ENCODE measurements around the gene SFXN4. TPM values are rescaled to one million over a fixed set of nuclear protein-coding genes. Genes with fewer than 3 reads are reported as not detected.

Gene SFXN4
- total and polyA plus RNA-seq, 4 donors, result 10.6 to 40.4 (median 22.0) TPM

DNA sequence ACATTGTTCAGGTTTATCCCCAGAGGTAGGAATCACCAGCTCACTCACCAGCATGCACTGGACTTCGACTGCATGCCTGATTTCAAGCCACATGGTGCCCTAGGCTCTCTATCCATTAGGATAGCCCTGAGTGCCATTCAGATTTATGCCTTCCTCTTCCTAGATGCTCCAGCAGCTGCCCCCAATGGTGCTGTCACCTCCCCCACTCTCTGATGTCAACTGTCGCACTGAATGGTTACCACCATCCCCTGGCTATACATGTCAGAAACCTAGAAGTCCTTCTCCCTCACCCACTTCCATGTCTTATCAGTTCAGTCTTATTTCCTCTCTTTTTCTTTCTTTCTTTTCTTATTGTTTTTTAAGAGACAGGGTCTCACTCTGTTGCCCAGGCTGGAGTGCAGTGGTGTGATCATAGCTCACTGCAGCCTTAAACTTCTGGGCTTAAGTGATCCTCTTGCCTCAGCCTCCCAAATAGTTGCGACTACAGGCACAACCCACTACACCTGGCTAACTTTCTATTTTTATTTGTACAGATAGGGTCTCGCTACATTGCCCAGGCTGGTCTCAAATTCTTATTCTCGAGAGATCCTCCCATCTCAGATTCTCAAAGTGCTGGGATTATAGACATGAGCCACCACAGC lies 2.9 kb downstream of the SFXN4 start:
- Histone ChIP-seq H3K27ac (ENCODE audit: low read depth in 1 of 2, low read length in 1 of 2) (no peak overlapping the region), H3K36me3 (ENCODE audit: control insufficient read depth in 4 of 4, insufficient read depth in 4 of 4, low read length in 4 of 4) (peaks cover 0 to 15% (median 4%) of the 10 kb centered on the region in 4 donors), H3K9ac (ENCODE audit: insufficient read depth in 1 of 2, low read length in 2 of 2) (no peak overlapping the region), H3K9me3 (ENCODE audit: control insufficient read depth in 4 of 4, insufficient read depth in 3 of 4, low read length in 3 of 4) (no peaks in the 10 kb centered on the region), H3K4me3 (no peak overlapping the region), H3K27me3 (ENCODE audit: control insufficient read depth in 3 of 3, insufficient read depth in 3 of 3, low read length in 2 of 3) (no peaks in the 10 kb centered on the region), H3K4me1 (ENCODE audit: control insufficient read depth in 5 of 5, insufficient read depth in 5 of 5, low read length in 5 of 5) (peaks cover 0 to 9% (median 2%) of the 10 kb centered on the region in 5 donors)
- TF ChIP-seq, protein P1, sequence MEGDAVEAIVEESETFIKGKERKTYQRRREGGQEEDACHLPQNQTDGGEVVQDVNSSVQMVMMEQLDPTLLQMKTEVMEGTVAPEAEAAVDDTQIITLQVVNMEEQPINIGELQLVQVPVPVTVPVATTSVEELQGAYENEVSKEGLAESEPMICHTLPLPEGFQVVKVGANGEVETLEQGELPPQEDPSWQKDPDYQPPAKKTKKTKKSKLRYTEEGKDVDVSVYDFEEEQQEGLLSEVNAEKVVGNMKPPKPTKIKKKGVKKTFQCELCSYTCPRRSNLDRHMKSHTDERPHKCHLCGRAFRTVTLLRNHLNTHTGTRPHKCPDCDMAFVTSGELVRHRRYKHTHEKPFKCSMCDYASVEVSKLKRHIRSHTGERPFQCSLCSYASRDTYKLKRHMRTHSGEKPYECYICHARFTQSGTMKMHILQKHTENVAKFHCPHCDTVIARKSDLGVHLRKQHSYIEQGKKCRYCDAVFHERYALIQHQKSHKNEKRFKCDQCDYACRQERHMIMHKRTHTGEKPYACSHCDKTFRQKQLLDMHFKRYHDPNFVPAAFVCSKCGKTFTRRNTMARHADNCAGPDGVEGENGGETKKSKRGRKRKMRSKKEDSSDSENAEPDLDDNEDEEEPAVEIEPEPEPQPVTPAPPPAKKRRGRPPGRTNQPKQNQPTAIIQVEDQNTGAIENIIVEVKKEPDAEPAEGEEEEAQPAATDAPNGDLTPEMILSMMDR (IDR thresholded peaks at IDR 0.05; ENCODE audit: control extremely low read depth, extremely low read depth), result no peak
- ATAC-seq (ENCODE audit: insufficient read depth, low FRiP score) (no peak), DNase-seq (no peak)
- WGBS, 2 donors, result 94 to 96% methylated on average over 5 of the region's 5 CpGs

DNA sequence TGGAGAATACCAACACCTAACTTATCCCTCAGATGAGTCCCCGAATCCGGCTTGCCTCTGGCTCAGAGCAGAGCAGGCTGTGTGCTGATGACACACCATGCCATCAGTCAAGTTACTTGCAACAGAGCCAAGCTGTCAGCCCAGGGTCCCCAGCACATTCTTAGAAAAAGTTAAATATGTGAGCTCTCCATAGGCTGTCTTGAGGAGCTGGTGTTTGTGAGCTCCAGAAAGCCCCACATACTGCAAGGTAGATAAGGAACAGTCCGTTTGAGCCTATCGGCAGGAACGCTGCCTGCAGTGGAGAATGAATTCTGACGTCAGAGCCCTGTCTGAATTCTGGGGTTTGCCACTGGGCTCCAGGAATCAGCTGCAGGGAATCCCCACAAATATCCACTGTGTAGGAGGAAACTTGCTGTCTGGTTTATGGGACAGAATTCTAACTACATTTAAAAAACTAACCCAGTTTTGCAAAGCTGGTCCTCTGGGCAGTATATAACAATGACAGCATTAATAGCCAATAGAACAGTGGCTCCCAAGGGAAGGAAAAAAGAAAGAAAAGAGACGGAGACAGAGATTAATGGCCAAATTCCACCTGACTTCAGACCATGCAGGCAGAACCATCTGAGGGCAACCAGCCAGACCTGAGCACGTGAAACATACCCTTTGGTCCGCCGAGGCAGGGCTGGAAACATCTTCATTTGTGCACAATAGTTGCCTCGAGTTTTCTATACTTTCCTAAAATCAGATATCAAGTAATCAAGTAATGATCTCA lies 3.6 kb downstream of the SFXN4 start:
- peaks cover 0 to 9% (median 2%) of the 10 kb centered on the region in 5 donors for H3K4me1 ChIP-seq (ENCODE audit: control insufficient read depth in 5 of 5, insufficient read depth in 5 of 5, low read length in 5 of 5)
- no peaks in the 10 kb centered on the region for H3K27me3 ChIP-seq (ENCODE audit: control insufficient read depth in 3 of 3, insufficient read depth in 3 of 3, low read length in 2 of 3)
- DNase-seq (no peak), ATAC-seq (ENCODE audit: insufficient read depth, low FRiP score) (no peak)
- 76 to 88% methylated on average over 11 of the region's 11 CpGs for WGBS, 2 donors
- peaks cover 1 to 15% (median 4%) of the 10 kb centered on the region in 4 donors for H3K36me3 ChIP-seq (ENCODE audit: control insufficient read depth in 4 of 4, insufficient read depth in 4 of 4, low read length in 4 of 4)
- H3K9me3 ChIP-seq (ENCODE audit: control insufficient read depth in 4 of 4, insufficient read depth in 3 of 4, low read length in 3 of 4), result no peaks in the 10 kb centered on the region
- no peak overlapping the region for H3K9ac ChIP-seq (ENCODE audit: insufficient read depth in 1 of 2, low read length in 2 of 2)
- no peak overlapping the region for H3K4me3 ChIP-seq
- TF ChIP-seq, protein P1 (IDR thresholded peaks at IDR 0.05; ENCODE audit: control extremely low read depth, extremely low read depth), result no peak
- H3K27ac ChIP-seq (ENCODE audit: low read depth in 1 of 2, low read length in 1 of 2), result no peak overlapping the region

DNA sequence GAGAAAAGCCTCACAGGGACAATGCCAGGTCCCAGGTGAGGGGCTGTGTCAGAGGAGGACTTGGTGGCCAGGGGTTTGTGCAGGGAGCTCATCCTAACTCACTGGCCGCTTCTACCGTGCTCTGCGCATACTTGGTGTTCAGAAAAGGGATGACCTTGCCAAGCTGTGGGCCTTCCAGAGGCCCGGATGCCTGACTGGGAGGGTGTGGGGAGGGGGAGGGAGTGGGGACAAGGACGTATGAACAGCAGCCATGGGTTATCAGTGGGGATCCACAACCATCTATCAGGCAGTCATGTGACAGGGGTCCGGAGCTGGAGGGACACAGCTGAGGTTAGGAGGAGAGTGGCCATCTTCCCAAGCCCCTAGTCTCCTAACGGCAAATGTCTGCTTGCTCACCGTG lies 6.2 kb downstream of the SFXN4 start:
- no peak overlapping the region for H3K9ac ChIP-seq (ENCODE audit: insufficient read depth in 1 of 2, low read length in 2 of 2)
- H3K27ac ChIP-seq (ENCODE audit: low read depth in 1 of 2, low read length in 1 of 2), result no peak overlapping the region
- H3K36me3 ChIP-seq (ENCODE audit: control insufficient read depth in 4 of 4, insufficient read depth in 4 of 4, low read length in 4 of 4), result peaks cover 11 to 27% (median 14%) of the 10 kb centered on the region in 4 donors
- peaks cover 0 to 1% (median 0%) of the 10 kb centered on the region in 5 donors for H3K4me1 ChIP-seq (ENCODE audit: control insufficient read depth in 5 of 5, insufficient read depth in 5 of 5, low read length in 5 of 5)
- no peak for ATAC-seq (ENCODE audit: insufficient read depth, low FRiP score)
- WGBS, 2 donors, result 78 to 86% methylated on average over 8 of the region's 8 CpGs
- H3K27me3 ChIP-seq (ENCODE audit: control insufficient read depth in 3 of 3, insufficient read depth in 3 of 3, low read length in 2 of 3), result no peaks in the 10 kb centered on the region
- no peak overlapping the region for H3K4me3 ChIP-seq
- no peak for DNase-seq
- H3K9me3 ChIP-seq (ENCODE audit: control insufficient read depth in 4 of 4, insufficient read depth in 3 of 4, low read length in 3 of 4), result no peaks in the 10 kb centered on the region
- TF ChIP-seq, protein P1 (IDR thresholded peaks at IDR 0.05; ENCODE audit: control extremely low read depth, extremely low read depth), result no peak

All from lung (tissue), 12 donors.